Keratinocyte (primary cell): Measurements from ENCODE around the gene RHEB. TPM values are rescaled to one million over a fixed set of nuclear protein-coding genes. Genes with fewer than 3 reads are reported as not detected.

ENCODE experiments used
- DNase-seq: peaks from one replicate; pipeline ENCODE4 v3.0.0-alpha.2; 2011; ENCODE audit warnings: low read depth, missing footprints, low spot score
- FAIRE-seq: peaks from 2 replicates; lab custom pipeline; 2011; peaks lifted over from hg19 to GRCh38; lab: Jason Lieb, UNC
- H2AFZ ChIP-seq: 2 replicates; pipeline ENCODE4 v1.6.0; 2012; ENCODE audit warnings: low read length, control low read depth, inconsistent platforms; ENCODE audit not compliant: control insufficient read depth
- H3K27ac ChIP-seq: 2 replicates; pipeline ENCODE4 v1.5.1; 2011; ENCODE audit warnings: low read length; ENCODE audit not compliant: control insufficient read depth, insufficient read depth
- H3K27me3 ChIP-seq: 3 replicates; pipeline ENCODE4 v1.6.0; 2011; ENCODE audit warnings: low read length; ENCODE audit not compliant: control insufficient read depth, insufficient read depth; ENCODE audit errors: extremely low read depth
- H3K36me3 ChIP-seq, 2 experiments: 2 replicates in 1 of 2; 3 replicates in 1 of 2; pipeline ENCODE4 v1.5.1; 2011; ENCODE audit warnings: low read length in 2 of 2, mild to moderate bottlenecking in 1 of 2; ENCODE audit not compliant: control insufficient read depth in 2 of 2, insufficient read depth in 2 of 2; ENCODE audit errors: extremely low read depth in 1 of 2
- H3K4me1 ChIP-seq: 3 replicates; pipeline ENCODE4 v1.5.1; 2011; ENCODE audit warnings: low read length; ENCODE audit not compliant: control insufficient read depth, insufficient read depth; ENCODE audit errors: extremely low read depth
- H3K4me2 ChIP-seq: 3 replicates; pipeline ENCODE4 v1.6.0; 2011; ENCODE audit warnings: low read depth, low read length; ENCODE audit not compliant: control insufficient read depth, insufficient read depth; ENCODE audit errors: extremely low read depth
- H3K4me3 ChIP-seq, 3 experiments: fragments of 200-600 bp in 1 of 3; sonication (generic) in 1 of 3; 2 replicates in 2 of 3; 3 replicates in 1 of 3; pipeline ENCODE4 v1.5.1; 2011 to 2016; ENCODE audit warnings: low read length in 3 of 3, mild to moderate bottlenecking in 3 of 3, control low read depth in 2 of 3, inconsistent platforms in 1 of 3, low read depth in 1 of 3, mixed read lengths in 1 of 3, mixed run types in 1 of 3, moderate library complexity in 1 of 3; ENCODE audit not compliant: control insufficient read depth in 2 of 3, insufficient read depth in 2 of 3; ENCODE audit errors: extremely low read depth in 1 of 3
- H3K79me2 ChIP-seq: 2 replicates; pipeline ENCODE4 v1.6.0; 2012; ENCODE audit warnings: low read length; ENCODE audit not compliant: control insufficient read depth, insufficient read depth
- H3K9ac ChIP-seq: 3 replicates; pipeline ENCODE4 v1.6.0; 2011; ENCODE audit warnings: low read length; ENCODE audit not compliant: control insufficient read depth, insufficient read depth; ENCODE audit errors: extremely low read depth
- H3K9me1 ChIP-seq: 3 replicates; pipeline ENCODE4 v1.6.0; 2011; ENCODE audit warnings: low read length; ENCODE audit not compliant: control insufficient read depth, insufficient read depth; ENCODE audit errors: extremely low read depth
- H3K9me3 ChIP-seq: 2 replicates; pipeline ENCODE4 v1.5.1; 2012; ENCODE audit warnings: low read depth, low read length; ENCODE audit not compliant: control insufficient read depth
- H4K20me1 ChIP-seq: 3 replicates; pipeline ENCODE4 v1.6.0; 2011; ENCODE audit warnings: low read length; ENCODE audit not compliant: control insufficient read depth, insufficient read depth; ENCODE audit errors: extremely low read depth
- CTCF ChIP-seq, 3 experiments: IDR thresholded peaks in 1 of 3; conservative IDR thresholded peaks in 1 of 3; optimal IDR thresholded peaks in 1 of 3; 2 replicates in 2 of 3; 3 replicates in 1 of 3; pipeline versions ENCODE3 to v1.5.1; 2011; ENCODE audit warnings: low read length in 3 of 3, mild to moderate bottlenecking in 3 of 3, moderate library complexity in 2 of 3, control low read depth in 1 of 3, inconsistent platforms in 1 of 3; ENCODE audit not compliant: insufficient read depth in 2 of 3; ENCODE audit errors: extremely low read depth in 1 of 3
- EZH2 ChIP-seq: IDR thresholded peaks from one replicate; pipeline ENCODE4 v1.6.1; 2012; ENCODE audit warnings: inconsistent platforms, mild to moderate bottlenecking, low read length, moderate library complexity
- dilution Hi-C: fragments of 300-500 bp; cut with MboI; formaldehyde crosslinking; loops from one replicate; pipeline ENCODE4 v1.7.0; 2020; ENCODE audit warnings: low sequenced_read_pairs; ENCODE audit not compliant: extremely low pct_ligation_motif_present
- polyA plus RNA-seq, 5 experiments: library from polyadenylated mRNA; depleted of rRNA in 3 of 5; stranded (reverse) in 3 of 5; stranded (forward) in 1 of 5; unstranded in 1 of 5; fragments of >200 nt; gene quantifications; 1 replicate in 1 of 5; 2 replicates in 3 of 5; 3 replicates in 1 of 5; pipeline versions ENCODE4 v1.2.1 to v1.2.3, GENCODE V29; 2011 to 2012; ENCODE audit warnings: missing spikeins in 2 of 5, low read depth in 1 of 5, low replicate concordance in 1 of 5

Gene RHEB
- polyA plus RNA-seq, 1 donor (not counting 4 experiments of a cell fraction or from before 2014, with no cell fraction given): 138 TPM

GRCh38 chr7:151469281-151469680, 50.4 kb downstream of the RHEB start:
- Histone ChIP-seq H4K20me1 (no peaks in the 10 kb centered on the region), H3K4me1 (no peaks in the 10 kb centered on the region), H3K9me3 (no peaks in the 10 kb centered on the region), H3K9ac (no peak overlapping the region), H3K4me3 (no peak overlapping the region), H3K4me2 (no peak overlapping the region), H3K27me3 (no peaks in the 10 kb centered on the region), H3K9me1 (no peaks in the 10 kb centered on the region), H3K36me3 (peaks cover 31 to 32% of the 10 kb centered on the region in 2 experiments), H2AFZ (no peak overlapping the region), H3K79me2 (peaks cover 12% of the 10 kb centered on the region), H3K27ac (no peak overlapping the region)
- TF ChIP-seq EZH2 (no peak), CTCF (optimal IDR thresholded peaks at IDR 0.05 in 1 of 3, IDR thresholded peaks at IDR 0.05 in 1 of 3, conservative IDR thresholded peaks at IDR 0.05 in 1 of 3; ENCODE audit: extremely low read depth in 1 of 3, insufficient read depth in 2 of 3, low read length in 3 of 3) (no peak)
- FAIRE-seq (no peak), DNase-seq (no peak)
- dilution Hi-C loops: no loop called here

- FAIRE-seq (no peak), DNase-seq (no peak)
- Histone ChIP-seq H3K27ac (no peak overlapping the region), H3K4me3 (no peak overlapping the region), H3K27me3 (no peaks in the 10 kb centered on the region), H3K4me1 (no peaks in the 10 kb centered on the region), H2AFZ (no peak overlapping the region), H3K4me2 (no peak overlapping the region), H4K20me1 (no peaks in the 10 kb centered on the region), H3K9me3 (no peaks in the 10 kb centered on the region), H3K36me3 (peaks cover 28 to 33% of the 10 kb centered on the region in 2 experiments), H3K79me2 (peaks cover 10% of the 10 kb centered on the region), H3K9me1 (no peaks in the 10 kb centered on the region), H3K9ac (no peak overlapping the region)
- dilution Hi-C loops: no loop called here
- TF ChIP-seq CTCF (optimal IDR thresholded peaks at IDR 0.05 in 1 of 3, IDR thresholded peaks at IDR 0.05 in 1 of 3, conservative IDR thresholded peaks at IDR 0.05 in 1 of 3; ENCODE audit: extremely low read depth in 1 of 3, insufficient read depth in 2 of 3, low read length in 3 of 3) (no peak), EZH2 (no peak)
Measured at GRCh38 chr7:151468217-151469018, 51.3 kb downstream of the RHEB start.
